ENCODE results near the gene IFNA8.
"Not testable (repeated sequence)": the region's sequence is repeated elsewhere in the genome, so short reads cannot be mapped to it uniquely, and the experiment has no call there.

IFNA8 gene

GRCh38 chr9:21434202-21435014 is 25.5 kb downstream of the IFNA8 start:
- peaks cover 4% of the 10 kb centered on the region for H3K27me3 ChIP-seq (ENCODE audit: control insufficient read depth, insufficient read depth, low read length)
- H3K4me1 ChIP-seq (ENCODE audit: control insufficient read depth, insufficient read depth, low read length): no peaks in the 10 kb centered on the region
- H3K9me3 ChIP-seq (ENCODE audit: control insufficient read depth, low read length): no peaks in the 10 kb centered on the region

DNA sequence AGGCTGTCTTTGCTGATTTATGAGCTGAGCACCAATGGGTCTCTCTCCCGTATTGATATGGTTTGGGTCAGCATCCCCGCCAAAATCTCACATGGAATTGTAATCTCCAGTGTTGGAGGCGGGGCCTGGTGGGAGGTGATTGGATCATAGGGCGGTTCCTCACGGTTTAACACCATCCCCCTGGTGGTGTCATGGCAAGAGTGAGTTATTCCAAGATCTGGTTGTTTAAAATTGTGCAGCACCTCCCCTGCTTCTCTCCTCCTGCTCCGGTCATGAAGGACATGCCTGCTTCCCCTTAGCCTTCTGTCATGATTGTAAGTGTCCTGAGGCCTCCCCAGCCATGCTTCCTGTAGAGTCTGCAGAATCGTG is 26.1 kb downstream of the IFNA8 start:
- not testable (repeated sequence) for H3K4me3 ChIP-seq (ENCODE audit: low read length); H3K9me3 ChIP-seq (ENCODE audit: control insufficient read depth, low read length); H3K4me1 ChIP-seq (ENCODE audit: control insufficient read depth, insufficient read depth, low read length); H3K9ac ChIP-seq (ENCODE audit: low read length); H3K27me3 ChIP-seq (ENCODE audit: control insufficient read depth, insufficient read depth, low read length); H3K36me3 ChIP-seq (ENCODE audit: control insufficient read depth, insufficient read depth, low read length)

More at GRCh38 chr9:21434202-21435014, 25.5 kb downstream of the IFNA8 start:
- Histone ChIP-seq H3K4me3 (ENCODE audit: low read length) (no peak overlapping the region), H3K9ac (ENCODE audit: low read length) (no peak overlapping the region), H3K36me3 (ENCODE audit: control insufficient read depth, insufficient read depth, low read length) (no peaks in the 10 kb centered on the region)

DNA sequence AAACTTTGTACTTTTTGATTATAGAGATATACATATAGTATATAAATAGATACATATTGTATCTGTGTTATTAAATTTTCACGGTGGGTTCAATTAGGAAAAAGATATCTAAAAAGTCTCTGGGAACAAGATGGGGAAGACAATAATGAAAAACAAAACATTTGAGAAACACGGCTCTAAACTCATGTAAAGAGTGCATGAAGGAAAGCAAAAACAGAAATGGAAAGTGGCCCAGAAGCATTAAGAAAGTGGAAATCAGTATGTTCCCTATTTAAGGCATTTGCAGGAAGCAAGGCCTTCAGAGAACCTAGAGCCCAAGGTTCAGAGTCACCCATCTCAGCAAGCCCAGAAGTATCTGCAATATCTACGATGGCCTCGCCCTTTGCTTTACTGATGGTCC is 31.2 kb downstream of the IFNA8 start, which contains the start of gene IFNA1:
Gene IFNA1 (plus strand): TSS at position 301 of the 400 bp plus-strand sequence. CDS start 69 bp downstream, at position 370.
- H3K27me3 ChIP-seq (ENCODE audit: control insufficient read depth, insufficient read depth, low read length): peaks cover 4% of the 10 kb centered on the region
- no peaks in the 10 kb centered on the region for H3K9me3 ChIP-seq (ENCODE audit: control insufficient read depth, low read length)
- no peak within 1 kb of the TSS for H3K4me3 ChIP-seq (ENCODE audit: low read length)
- no peaks in the 10 kb centered on the region for H3K36me3 ChIP-seq (ENCODE audit: control insufficient read depth, insufficient read depth, low read length)
- no peak within 1 kb of the TSS for H3K9ac ChIP-seq (ENCODE audit: low read length)
- H3K4me1 ChIP-seq (ENCODE audit: control insufficient read depth, insufficient read depth, low read length): no peaks in the 10 kb centered on the region

GRCh38 chr9:21443849-21444625 is 35.1 kb downstream of the IFNA8 start:
- no peaks in the 10 kb centered on the region for H3K36me3 ChIP-seq (ENCODE audit: control insufficient read depth, insufficient read depth, low read length)
- no peaks in the 10 kb centered on the region for H3K9me3 ChIP-seq (ENCODE audit: control insufficient read depth, low read length)
- H3K9ac ChIP-seq (ENCODE audit: low read length): no peak overlapping the region
- H3K27me3 ChIP-seq (ENCODE audit: control insufficient read depth, insufficient read depth, low read length): no peaks in the 10 kb centered on the region
- no peaks in the 10 kb centered on the region for H3K4me1 ChIP-seq (ENCODE audit: control insufficient read depth, insufficient read depth, low read length)
- no peak overlapping the region for H3K4me3 ChIP-seq (ENCODE audit: low read length)

- H3K4me3 ChIP-seq (ENCODE audit: low read length); H3K36me3 ChIP-seq (ENCODE audit: control insufficient read depth, insufficient read depth, low read length); H3K27me3 ChIP-seq (ENCODE audit: control insufficient read depth, insufficient read depth, low read length): not testable (repeated sequence)
Observed at GRCh38 chr9:21449312-21449711, 40.4 kb downstream of the IFNA8 start.

DNA sequence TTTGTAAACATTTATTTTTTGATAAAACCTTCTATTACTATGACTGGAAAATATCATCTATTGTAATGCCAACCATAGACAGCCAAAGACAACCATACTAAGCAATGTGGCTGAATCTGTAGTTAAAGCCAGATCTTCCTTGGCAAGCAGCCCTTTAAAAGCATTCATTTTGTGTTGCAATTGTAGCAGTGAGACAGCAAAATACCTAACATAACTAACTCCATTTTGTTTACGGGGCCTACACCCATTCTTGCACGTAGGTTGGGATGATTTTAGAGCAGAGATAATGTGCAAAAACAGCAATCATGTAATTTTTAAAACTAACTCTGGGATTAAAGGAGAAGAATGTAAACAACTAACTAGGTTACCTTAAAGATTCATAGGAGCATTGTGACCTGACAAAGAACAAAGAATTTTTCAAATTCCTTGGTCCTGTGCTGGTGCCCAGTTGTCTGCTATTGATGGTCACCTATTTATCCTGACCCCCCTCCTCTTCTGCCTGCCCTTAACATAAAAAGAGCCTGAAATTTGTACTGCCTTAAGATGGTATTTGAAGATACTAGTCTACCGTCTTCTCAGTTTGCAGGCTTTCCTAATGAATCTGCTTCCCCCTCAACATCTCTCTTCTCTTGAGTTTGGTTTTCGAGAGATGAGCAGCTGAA is 41.9 kb downstream of the IFNA8 start:
- Histone ChIP-seq H3K9ac (ENCODE audit: low read length) (no peak overlapping the region), H3K27me3 (ENCODE audit: control insufficient read depth, insufficient read depth, low read length) (no peaks in the 10 kb centered on the region), H3K4me1 (ENCODE audit: control insufficient read depth, insufficient read depth, low read length) (peaks cover 8% of the 10 kb centered on the region), H3K4me3 (ENCODE audit: low read length) (no peak overlapping the region), H3K36me3 (ENCODE audit: control insufficient read depth, insufficient read depth, low read length) (no peaks in the 10 kb centered on the region), H3K9me3 (ENCODE audit: control insufficient read depth, low read length) (no peaks in the 10 kb centered on the region)

More at GRCh38 chr9:21449312-21449711, 40.4 kb downstream of the IFNA8 start:
- H3K9ac ChIP-seq (ENCODE audit: low read length); H3K4me1 ChIP-seq (ENCODE audit: control insufficient read depth, insufficient read depth, low read length); H3K9me3 ChIP-seq (ENCODE audit: control insufficient read depth, low read length): not testable (repeated sequence)

DNA sequence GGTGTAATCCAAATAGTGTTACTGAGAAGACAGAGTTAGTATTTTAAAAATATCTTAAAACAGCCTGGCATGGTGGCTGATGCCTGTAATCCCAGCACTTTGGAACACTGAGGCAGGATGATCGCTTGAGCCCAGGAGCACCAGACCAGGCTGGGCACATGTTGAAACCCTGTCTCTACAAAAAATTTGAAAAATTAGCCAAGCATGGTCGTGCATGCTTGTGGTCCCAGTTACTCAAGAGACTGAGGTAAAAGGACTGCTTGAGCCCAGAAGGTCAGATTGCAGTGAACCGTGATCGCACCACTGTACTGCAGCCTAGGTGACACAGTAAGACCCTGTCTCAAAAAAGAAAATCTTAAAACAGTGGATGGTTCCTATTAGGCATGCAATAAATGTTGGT is 43.8 kb downstream of the IFNA8 start:
- H3K9ac ChIP-seq (ENCODE audit: low read length): no peak overlapping the region
- peaks cover 8% of the 10 kb centered on the region for H3K4me1 ChIP-seq (ENCODE audit: control insufficient read depth, insufficient read depth, low read length)
- H3K9me3 ChIP-seq (ENCODE audit: control insufficient read depth, low read length): no peaks in the 10 kb centered on the region
- no peak overlapping the region for H3K4me3 ChIP-seq (ENCODE audit: low read length)
- H3K27me3 ChIP-seq (ENCODE audit: control insufficient read depth, insufficient read depth, low read length): no peaks in the 10 kb centered on the region
- no peaks in the 10 kb centered on the region for H3K36me3 ChIP-seq (ENCODE audit: control insufficient read depth, insufficient read depth, low read length)

DNA sequence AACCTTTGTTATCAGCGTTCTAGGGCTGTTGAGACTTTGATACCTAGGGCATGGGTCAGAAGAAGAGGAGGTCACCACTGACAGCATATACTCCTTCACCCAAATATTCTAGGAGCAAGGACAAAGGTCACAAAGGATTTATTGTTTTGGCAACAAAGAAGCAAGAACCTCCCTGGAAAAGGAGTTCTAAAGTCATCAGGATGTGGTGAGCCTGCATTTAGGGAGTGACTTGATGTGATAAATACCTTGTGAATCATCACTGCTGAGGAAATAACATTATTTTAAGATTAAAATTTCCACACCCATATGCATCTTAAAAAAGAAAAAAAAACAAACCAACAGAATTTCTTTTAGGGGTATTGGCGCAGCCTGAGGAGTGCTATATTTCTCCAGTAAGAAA is 45.2 kb downstream of the IFNA8 start:
- no peak overlapping the region for H3K4me3 ChIP-seq (ENCODE audit: low read length)
- peaks cover 8% of the 10 kb centered on the region for H3K4me1 ChIP-seq (ENCODE audit: control insufficient read depth, insufficient read depth, low read length)
- no peaks in the 10 kb centered on the region for H3K9me3 ChIP-seq (ENCODE audit: control insufficient read depth, low read length)
- H3K36me3 ChIP-seq (ENCODE audit: control insufficient read depth, insufficient read depth, low read length): no peaks in the 10 kb centered on the region
- no peaks in the 10 kb centered on the region for H3K27me3 ChIP-seq (ENCODE audit: control insufficient read depth, insufficient read depth, low read length)
- H3K9ac ChIP-seq (ENCODE audit: low read length): no peak overlapping the region

DNA sequence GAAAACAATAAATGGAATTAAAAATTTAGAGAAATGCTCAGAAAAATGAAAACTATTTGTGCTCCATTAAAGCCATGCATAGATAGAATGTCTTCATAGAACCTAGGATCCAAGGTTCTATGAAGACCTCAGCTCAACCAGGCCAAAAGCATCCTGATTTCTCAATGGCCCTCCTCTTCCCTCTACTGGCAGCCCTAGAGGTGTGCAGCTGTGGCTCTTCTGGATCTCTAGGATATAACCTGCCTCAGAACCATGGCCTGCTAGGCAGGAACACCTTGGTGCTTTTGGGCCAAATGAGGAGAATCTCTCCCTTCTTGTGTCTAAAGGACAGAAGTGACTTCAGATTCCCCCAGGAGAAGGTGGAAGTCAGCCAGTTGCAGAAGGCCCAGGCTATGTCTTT is 46.4 kb downstream of the IFNA8 start:
- Histone ChIP-seq H3K4me3 (ENCODE audit: low read length) (no peak overlapping the region), H3K36me3 (ENCODE audit: control insufficient read depth, insufficient read depth, low read length) (no peaks in the 10 kb centered on the region), H3K4me1 (ENCODE audit: control insufficient read depth, insufficient read depth, low read length) (peaks cover 8% of the 10 kb centered on the region), H3K9ac (ENCODE audit: low read length) (no peak overlapping the region), H3K27me3 (ENCODE audit: control insufficient read depth, insufficient read depth, low read length) (no peaks in the 10 kb centered on the region), H3K9me3 (ENCODE audit: control insufficient read depth, low read length) (no peaks in the 10 kb centered on the region)
